Skin of body (tissue), 2 donors: ENCODE measurements around the gene SH3RF3. TPM values are rescaled to one million over a fixed set of nuclear protein-coding genes. Genes with fewer than 3 reads are reported as not detected.

Source experiments
- DNase-seq: peaks from one replicate; lab custom pipeline; 2025; lab: John Stamatoyannopoulos, UW
- total RNA-seq: library from RNA; depleted of rRNA; stranded (reverse); fragments of >200 nt; gene quantifications from one replicate; pipeline ENCODE4 v1.2.3, GENCODE V29; 2014

SH3RF3 gene
- total RNA-seq, 1 donor from 2014 or later, result 3.8 TPM

GRCh38 chr2:109258376-109258775, 129.4 kb downstream of the SH3RF3 start:
- no peak for DNase-seq

- DNase-seq, result no peak
These were observed 130.0 kb downstream of the SH3RF3 start for GRCh38 chr2:109258905-109259540.

- no peak for DNase-seq
These were observed 130.7 kb downstream of the SH3RF3 start for GRCh38 chr2:109259671-109260070.

GRCh38 chr2:109260116-109260855, 131.3 kb downstream of the SH3RF3 start:
- DNase-seq, result no peak

GRCh38 chr2:109260886-109261700, 132.1 kb downstream of the SH3RF3 start:
- no peak for DNase-seq

- no peak for DNase-seq
These were observed 133.1 kb downstream of the SH3RF3 start for GRCh38 chr2:109261906-109262631.

GRCh38 chr2:109264595-109265328, 135.8 kb downstream of the SH3RF3 start:
- no peak for DNase-seq

GRCh38 chr2:109265369-109265768, 136.4 kb downstream of the SH3RF3 start:
- DNase-seq, result no peak

GRCh38 chr2:109265953-109266352, 136.9 kb downstream of the SH3RF3 start:
- no peak for DNase-seq

- no peak for DNase-seq
These were observed 137.5 kb downstream of the SH3RF3 start for GRCh38 chr2:109266496-109266895.

GRCh38 chr2:109266998-109267854, 138.2 kb downstream of the SH3RF3 start:
- no peak for DNase-seq

- DNase-seq, result no peak
These were observed 139.9 kb downstream of the SH3RF3 start for GRCh38 chr2:109268916-109269315.

- no peak for DNase-seq
These were observed 140.9 kb downstream of the SH3RF3 start for GRCh38 chr2:109269706-109270504.

GRCh38 chr2:109270505-109271312, 141.7 kb downstream of the SH3RF3 start:
- DNase-seq, result no peak

- DNase-seq, result no peak
These were observed 142.9 kb downstream of the SH3RF3 start for GRCh38 chr2:109271920-109272319.

- DNase-seq, result no peak
These were observed 143.5 kb downstream of the SH3RF3 start for GRCh38 chr2:109272461-109272860.

GRCh38 chr2:109275120-109276012, 146.4 kb downstream of the SH3RF3 start:
- no peak for DNase-seq
